ENCODE measurements around the gene SCUBE1. TPM values are rescaled to one million over a fixed set of nuclear protein-coding genes. Genes with fewer than 3 reads are reported as not detected.

Gene SCUBE1
- polyA plus RNA-seq, 1 of the 3 experiments (the other 2 are of a cell fraction) = 0.56 TPM

GRCh38 chr22:43381693-43382092, 38.5 kb upstream of the SCUBE1 start:
- WGBS (ENCODE audit: low lambda C conversion rate) = 89% methylated on average over 3 of the region's 6 CpGs
- no peaks in the 10 kb centered on the region for H3K27me3 ChIP-seq (ENCODE audit: insufficient read depth)
- no peaks in the 10 kb centered on the region for H4K20me1 ChIP-seq (ENCODE audit: insufficient read depth)
- no peak overlapping the region for H2AFZ ChIP-seq (ENCODE audit: low read depth)
- H3F3A ChIP-seq (replicated peaks; ENCODE audit: insufficient read depth) = no peaks in the 10 kb centered on the region
- POLR2A ChIA-PET = no interaction called here
- no peak overlapping the region for H3K4me3 ChIP-seq (ENCODE audit: low read depth in 2 of 2, low read length in 1 of 2)
- no peak for DNase-seq
- no peaks in the 10 kb centered on the region; a peak in 1 of 4 replicates for H3K4me1 ChIP-seq (ENCODE audit: control insufficient read depth in 1 of 2, insufficient read depth in 2 of 2, low read depth in 1 of 2, low read length in 1 of 2)
- H3K4me2 ChIP-seq = no peak overlapping the region
- CTCF ChIA-PET = interaction anchor here (0.7 to 3.7 kb wide), 2 partner anchors 35 to 108 kb away, joined by 3 to 14 read pairs; no protein-coding TSS in a partner anchor
- no peaks in the 10 kb centered on the region for H3K9me2 ChIP-seq
- no peaks in the 10 kb centered on the region for H3K36me3 ChIP-seq (replicated peaks in 1 of 2; ENCODE audit: control insufficient read depth in 1 of 2, insufficient read depth in 2 of 2, low read length in 1 of 2)
- no peak for TF ChIP-seq CTCF (IDR thresholded peaks at IDR 0.05)
- no peak for TF ChIP-seq RFX5 (IDR thresholded peaks at IDR 0.05; ENCODE audit: low read length)
- no peak for TF ChIP-seq NFIC (IDR thresholded peaks at IDR 0.05; ENCODE audit: borderline replicate concordance)
- no peak for TF ChIP-seq ELF1 (IDR thresholded peaks at IDR 0.05)
- TF ChIP-seq GABPA (IDR thresholded peaks at IDR 0.05; ENCODE audit: low read depth) = no peak
- no peak for TF ChIP-seq SIN3A (IDR thresholded peaks at IDR 0.05; ENCODE audit: borderline replicate concordance, low read depth, low read length)
- no peak for TF ChIP-seq MXI1 (IDR thresholded peaks at IDR 0.05; ENCODE audit: low read depth, low read length)
- no peak for TF ChIP-seq MAX (IDR thresholded peaks at IDR 0.05; ENCODE audit: low read depth)
- TF ChIP-seq IRF3 (IDR thresholded peaks at IDR 0.05; ENCODE audit: low read depth, low read length) = no peak
- no peak for TF ChIP-seq EP300 (IDR thresholded peaks at IDR 0.05; ENCODE audit: borderline replicate concordance in 1 of 2, low read depth in 1 of 2, low read length in 1 of 2)
- TF ChIP-seq JUND (IDR thresholded peaks at IDR 0.05) = no peak
- no peak for TF ChIP-seq EZH2phosphoT487 (IDR thresholded peaks at IDR 0.05; ENCODE audit: borderline replicate concordance, low read depth)
- TF ChIP-seq RAD21 (IDR thresholded peaks at IDR 0.05; ENCODE audit: low read length) = no peak
- TF ChIP-seq CHD2 (IDR thresholded peaks at IDR 0.05; ENCODE audit: low read length, partially characterized antibody) = no peak
- H3K9me3 ChIP-seq = no peaks in the 10 kb centered on the region
- no peak overlapping the region for H3K27ac ChIP-seq (ENCODE audit: low read depth in 2 of 2, low read length in 1 of 2)
- no peak overlapping the region for H3K9ac ChIP-seq
- no peaks in the 10 kb centered on the region for H3K79me2 ChIP-seq (ENCODE audit: insufficient read depth)

- DNase-seq = no peak
- H3K27me3 ChIP-seq (ENCODE audit: insufficient read depth) = no peaks in the 10 kb centered on the region
- H3K4me3 ChIP-seq (ENCODE audit: low read depth in 2 of 2, low read length in 1 of 2) = no peak overlapping the region
- 57% methylated on average over 8 of the region's 8 CpGs for WGBS (ENCODE audit: low lambda C conversion rate)
- H3K27ac ChIP-seq (ENCODE audit: low read depth in 2 of 2, low read length in 1 of 2) = no peak overlapping the region
- no peaks in the 10 kb centered on the region for H3K9me3 ChIP-seq
- H3K4me1 ChIP-seq (ENCODE audit: control insufficient read depth in 1 of 2, insufficient read depth in 2 of 2, low read depth in 1 of 2, low read length in 1 of 2) = no peaks in the 10 kb centered on the region
- no peak overlapping the region for H3K9ac ChIP-seq
- no peaks in the 10 kb centered on the region for H3K9me2 ChIP-seq
- no peak overlapping the region for H2AFZ ChIP-seq (ENCODE audit: low read depth)
- H3K36me3 ChIP-seq (replicated peaks in 1 of 2; ENCODE audit: control insufficient read depth in 1 of 2, insufficient read depth in 2 of 2, low read length in 1 of 2) = no peaks in the 10 kb centered on the region
- no peaks in the 10 kb centered on the region for H3K79me2 ChIP-seq (ENCODE audit: insufficient read depth)
- ChIA-PET POLR2A (no interaction called here), CTCF (interaction anchor here (1.2 to 2.2 kb wide), 4 partner anchors 13 to 419 kb away, joined by 3 to 6 read pairs (median 4); no protein-coding TSS in a partner anchor)
- H3K4me2 ChIP-seq = no peak overlapping the region
- TF ChIP-seq ELF1 (IDR thresholded peaks at IDR 0.05) (no peak), FOXM1 (IDR thresholded peaks at IDR 0.05; ENCODE audit: low read depth) (no peak), SIN3A (IDR thresholded peaks at IDR 0.05; ENCODE audit: borderline replicate concordance, low read depth, low read length) (no peak), PBX3 (IDR thresholded peaks at IDR 0.05) (no peak), MXI1 (IDR thresholded peaks at IDR 0.05; ENCODE audit: low read depth, low read length) (no peak), FOSL2 (IDR thresholded peaks at IDR 0.05; ENCODE audit: borderline replicate concordance, low read depth) (no peak), GATA2 (CRISPR knock-in tag; IDR thresholded peaks at IDR 0.05) (no peak), SMC3 (IDR thresholded peaks at IDR 0.05; ENCODE audit: low read depth, low read length) (no peak), JUND (IDR thresholded peaks at IDR 0.05) (no peak)
- no peaks in the 10 kb centered on the region for H4K20me1 ChIP-seq (ENCODE audit: insufficient read depth)
- no peaks in the 10 kb centered on the region for H3F3A ChIP-seq (replicated peaks; ENCODE audit: insufficient read depth)
These were observed 34.9 kb upstream of the SCUBE1 start for GRCh38 chr22:43377896-43378704.

Measured in SK-N-SH (cell line).